Caco-2 (cell line): ENCODE data around the gene C3. TPM values are rescaled to one million over a fixed set of nuclear protein-coding genes. Genes with fewer than 3 reads are reported as not detected.
"Not testable (repeated sequence)": the region's sequence is repeated elsewhere in the genome, so short reads cannot be mapped to it uniquely, and the experiment has no call there.

Experiments
- BruUV-seq: library from RNA; stranded (reverse); fragments of 400-500 nt; replicated peaks from 2 replicates; lab custom pipeline; 2021; lab: Mats Ljungman, UMichigan
- CTCF ChIA-PET: fragments of 300-600 bp; sonication (Branson Sonifier 250); formaldehyde crosslinking; loops from one replicate; lab custom pipeline; 2022; ENCODE audit warnings: antibody characterized with exemption; lab: Charles Lee
- POLR2A ChIA-PET: fragments of 300-600 bp; sonication (Branson Sonifier 250); formaldehyde crosslinking; loops from one replicate; lab custom pipeline; 2022; ENCODE audit warnings: antibody characterized with exemption; lab: Charles Lee
- DNase-seq, 2 experiments: peaks; one replicate each; pipeline versions ENCODE4 v3.0.0 to v3.0.0-alpha.2; 2020 to 2022
- H3K27me3 ChIP-seq: replicated peaks from 2 replicates; pipeline ENCODE4 v1.6.0; 2011; ENCODE audit warnings: low read length; ENCODE audit not compliant: control insufficient read depth, insufficient read depth
- H3K36me3 ChIP-seq: 2 replicates; pipeline ENCODE4 v1.5.1; 2011; ENCODE audit warnings: low read length; ENCODE audit not compliant: control insufficient read depth, insufficient read depth
- H3K4me1 ChIP-seq: fragments of 250-450 bp; sonication (Bioruptor Pico); 2 replicates; pipeline ENCODE4 v1.5.1; 2020; ENCODE audit warnings: mild to moderate bottlenecking
- H3K4me3 ChIP-seq: 2 replicates; pipeline ENCODE4 v1.5.1; 2011; ENCODE audit warnings: low read depth, mild to moderate bottlenecking, control low read depth, low read length
- H3K9me3 ChIP-seq: fragments of 250-450 bp; sonication (Bioruptor Pico); 2 replicates; pipeline ENCODE4 v1.5.1; 2020; ENCODE audit warnings: mild to moderate bottlenecking, moderate library complexity
- H3K27ac Mint-ChIP-seq: one replicate; pipeline ENCODE4 v1.8.0; 2022; ENCODE audit warnings: mixed read lengths; ENCODE audit not compliant: unreplicated experiment
- H3K27me3 Mint-ChIP-seq: one replicate; pipeline ENCODE4 v1.8.0; 2022; ENCODE audit warnings: mixed read lengths; ENCODE audit not compliant: insufficient read depth, unreplicated experiment
- H3K36me3 Mint-ChIP-seq: one replicate; pipeline ENCODE4 v1.8.0; 2022; ENCODE audit warnings: mild to moderate bottlenecking, mixed read lengths; ENCODE audit not compliant: insufficient read depth, unreplicated experiment
- H3K4me1 Mint-ChIP-seq: one replicate; pipeline ENCODE4 v1.8.0; 2022; ENCODE audit warnings: low read depth, mixed read lengths; ENCODE audit not compliant: unreplicated experiment
- H3K4me3 Mint-ChIP-seq: one replicate; pipeline ENCODE4 v1.8.0; 2022; ENCODE audit warnings: mild to moderate bottlenecking, moderate library complexity, mixed read lengths; ENCODE audit not compliant: unreplicated experiment
- H3K9me3 Mint-ChIP-seq: one replicate; pipeline ENCODE4 v1.8.0; 2022; ENCODE audit warnings: mixed read lengths; ENCODE audit not compliant: unreplicated experiment
- CTCF ChIP-seq, 2 experiments: fragments of 200-600 bp in 1 of 2; IDR thresholded peaks; 1 replicate in 1 of 2; 2 replicates in 1 of 2; pipeline versions ENCODE4 v1.5.1 to v1.8.0; 2011 to 2022; ENCODE audit warnings: antibody characterized with exemption in 1 of 2, control low read depth in 1 of 2, inconsistent platforms in 1 of 2, low read depth in 1 of 2, low read length in 1 of 2, mild to moderate bottlenecking in 1 of 2, moderate library complexity in 1 of 2; ENCODE audit not compliant: insufficient read depth in 1 of 2, severe bottlenecking in 1 of 2, unreplicated experiment in 1 of 2
- intact Hi-C: fragments of 100-400 bp; cut with micrococcal nuclease; formaldehyde crosslinking; loops from one replicate; pipeline ENCODE4 v1.10.0; 2022; ENCODE audit not compliant: unreplicated experiment
- total RNA-seq: library from RNA; stranded (reverse); gene quantifications from 2 replicates; pipeline ENCODE4 v1.2.3, GENCODE V29; 2022

The C3 gene
- total RNA-seq, 1 experiment from 2014 or later, result 21.7 TPM

GRCh38 chr19:6752256-6753177 is 32.1 kb upstream of the C3 start:
- Mint-ChIP-seq H3K4me3 (peak overlapping the region; percentile 94), H3K4me1 (peaks cover 6% of the 10 kb centered on the region), H3K27ac (peak overlapping the region; percentile 98), H3K27me3 (no peaks in the 10 kb centered on the region), H3K36me3 (peaks cover 82% of the 10 kb centered on the region), H3K9me3 (no peaks in the 10 kb centered on the region)
- CTCF ChIA-PET, result interaction anchor here (0.7 to 2.6 kb wide), 8 partner anchors 12 to 111 kb away, joined by 3 to 29 read pairs (median 4); partner anchors contain the start of gene GPR108
- no peaks in the 10 kb centered on the region; the same call in 1 of the 2 replicates for H3K36me3 ChIP-seq
- no peak for TF ChIP-seq CTCF (IDR thresholded peaks at IDR 0.05; ENCODE audit: insufficient read depth in 1 of 2, low read depth in 1 of 2, low read length in 1 of 2, severe bottlenecking in 1 of 2, unreplicated experiment in 1 of 2)
- H3K4me3 ChIP-seq, result peak overlapping the region; percentile 53
- peak; percentile 94 to 95 for DNase-seq
- H3K9me3 ChIP-seq, result no peaks in the 10 kb centered on the region
- intact Hi-C loops, result loop anchor here (1.0 kb wide), 3 partner anchors 14 to 111 kb away; no protein-coding TSS in a partner anchor
- H3K27me3 ChIP-seq, result no peaks in the 10 kb centered on the region
- POLR2A ChIA-PET, result interaction anchor here (0.7 to 2.6 kb wide), 7 partner anchors 9 to 276 kb away, joined by 3 to 27 read pairs (median 4); partner anchors contain the start of genes C3, GPR108, SH2D3A and TRIP10
- H3K4me1 ChIP-seq, result peaks cover 21% of the 10 kb centered on the region; the same call in 1 of the 2 replicates
- BruUV-seq, result TSS peak; percentile 89

- TF ChIP-seq CTCF (IDR thresholded peaks at IDR 0.05; ENCODE audit: insufficient read depth in 1 of 2, low read depth in 1 of 2, low read length in 1 of 2, severe bottlenecking in 1 of 2, unreplicated experiment in 1 of 2), result no peak
- no TSS peak for BruUV-seq
- Mint-ChIP-seq H3K4me3 (peak overlapping the region; percentile 94), H3K27me3 (no peaks in the 10 kb centered on the region), H3K36me3 (peaks cover 83% of the 10 kb centered on the region), H3K4me1 (peaks cover 6% of the 10 kb centered on the region), H3K27ac (no peak overlapping the region), H3K9me3 (no peaks in the 10 kb centered on the region)
- DNase-seq, result peak in 1 of 2 experiments; percentile 29
- ChIA-PET POLR2A (interaction anchor here (2.6 kb wide), 1 partner anchor 13 kb away, joined by 27 read pairs; the partner anchor contains the start of gene GPR108), CTCF (interaction anchor here (2.6 kb wide), 1 partner anchor 13 kb away, joined by 29 read pairs; the partner anchor contains the start of gene GPR108)
- H3K4me3 ChIP-seq, result no peak overlapping the region
- intact Hi-C loops, result no loop called here
- no peaks in the 10 kb centered on the region; the same call in 1 of the 2 replicates for H3K36me3 ChIP-seq
- peaks cover 21% of the 10 kb centered on the region; the same call in 1 of the 2 replicates for H3K4me1 ChIP-seq
- no peaks in the 10 kb centered on the region for H3K9me3 ChIP-seq
- H3K27me3 ChIP-seq, result no peaks in the 10 kb centered on the region
Observed at GRCh38 chr19:6751189-6751588, 30.7 kb upstream of the C3 start.

- POLR2A ChIA-PET, result interaction anchor here (0.9 kb wide), 1 partner anchor 274 kb away, joined by 3 read pairs; no protein-coding TSS in a partner anchor
- Histone ChIP-seq H3K27me3 (no peaks in the 10 kb centered on the region), H3K4me3 (no peak overlapping the region), H3K36me3 (no peaks in the 10 kb centered on the region; the same call in 1 of the 2 replicates), H3K4me1 (peaks cover 21% of the 10 kb centered on the region; the same call in 1 of the 2 replicates), H3K9me3 (no peaks in the 10 kb centered on the region)
- no peak for DNase-seq
- Mint-ChIP-seq H3K9me3 (no peaks in the 10 kb centered on the region), H3K27me3 (no peaks in the 10 kb centered on the region), H3K27ac (peak overlapping the region; percentile 59), H3K4me1 (peaks cover 6% of the 10 kb centered on the region), H3K4me3 (no peak overlapping the region), H3K36me3 (peaks cover 91% of the 10 kb centered on the region)
- CTCF ChIA-PET, result interaction anchor here (0.6 kb wide), 1 partner anchor 273 kb away, joined by 5 read pairs; no protein-coding TSS in a partner anchor
- BruUV-seq, result no TSS peak
- intact Hi-C loops, result no loop called here
- TF ChIP-seq CTCF (IDR thresholded peaks at IDR 0.05; ENCODE audit: insufficient read depth in 1 of 2, low read depth in 1 of 2, low read length in 1 of 2, severe bottlenecking in 1 of 2, unreplicated experiment in 1 of 2), result no peak
Observed at GRCh38 chr19:6750062-6750461, 29.6 kb upstream of the C3 start.

- H3K9me3 ChIP-seq, H3K27me3 Mint-ChIP-seq, H3K4me3 ChIP-seq, H3K27ac Mint-ChIP-seq, H3K4me3 Mint-ChIP-seq, H3K27me3 ChIP-seq, H3K9me3 Mint-ChIP-seq, intact Hi-C loops, BruUV-seq, DNase-seq, H3K36me3 ChIP-seq: not testable (repeated sequence)
- H3K4me1 ChIP-seq, result peaks cover 16% of the 10 kb centered on the region; the same call in 1 of the 2 replicates
- CTCF ChIA-PET, result interaction anchor here (0.8 kb wide), 1 partner anchor 10 kb away, joined by 3 read pairs; no protein-coding TSS in a partner anchor
- peaks cover 14% of the 10 kb centered on the region for H3K4me1 Mint-ChIP-seq
- POLR2A ChIA-PET, result interaction anchor here (0.7 kb wide), 1 partner anchor 11 kb away, joined by 4 read pairs; no protein-coding TSS in a partner anchor
- peaks cover 92% of the 10 kb centered on the region for H3K36me3 Mint-ChIP-seq
Observed at GRCh38 chr19:6748543-6748942, 28.1 kb upstream of the C3 start.
